H1 (cell line): ENCODE measurements around the gene ZNF722. TPM values are rescaled to one million over a fixed set of nuclear protein-coding genes. Genes with fewer than 3 reads are reported as not detected.

Source experiments
- CTCF ChIA-PET: fragments of 300-600 bp; sonication (Branson Sonifier 250); formaldehyde crosslinking; loops from one replicate; lab custom pipeline; 2021; ENCODE audit not compliant: partially characterized antibody; lab: Charles Lee
- POLR2A ChIA-PET: fragments of 300-600 bp; sonication (Branson Sonifier 250); formaldehyde crosslinking; loops from one replicate; lab custom pipeline; 2021; ENCODE audit warnings: inconsistent platforms; ENCODE audit not compliant: partially characterized antibody; lab: Charles Lee
- DNase-seq, 2 experiments: peaks; one replicate each; pipeline versions ENCODE4 v3.0.0 to v3.0.0-alpha.2; 2010 to 2022; ENCODE audit warnings: low spot score in 2 of 2, low read depth in 1 of 2, mixed read lengths in 1 of 2
- FAIRE-seq: peaks from 2 replicates; lab custom pipeline; 2011; peaks lifted over from hg19 to GRCh38; lab: Jason Lieb, UNC
- H2AFZ ChIP-seq: 2 replicates; pipeline ENCODE4 v1.8.1; 2012; ENCODE audit warnings: low read length, inconsistent platforms
- H2AK5ac ChIP-seq: 2 replicates; pipeline ENCODE4 v1.6.1; 2013; ENCODE audit warnings: low read depth, low read length
- H2BK120ac ChIP-seq: replicated peaks from 2 replicates; pipeline ENCODE3; 2013; ENCODE audit warnings: low read depth, low read length, inconsistent platforms
- H2BK12ac ChIP-seq: 2 replicates; pipeline ENCODE4 v1.6.1; 2013; ENCODE audit warnings: low read depth, low read length
- H2BK15ac ChIP-seq: 2 replicates; pipeline ENCODE4 v1.6.1; 2013; ENCODE audit warnings: low read length
- H2BK20ac ChIP-seq: 2 replicates; pipeline ENCODE4 v1.6.1; 2013; ENCODE audit warnings: low read length
- H2BK5ac ChIP-seq: 2 replicates; pipeline ENCODE4 v1.6.1; 2013; ENCODE audit warnings: low read depth, low read length
- H3K14ac ChIP-seq: 2 replicates; pipeline ENCODE4 v1.6.1; 2013; ENCODE audit warnings: inconsistent platforms; ENCODE audit not compliant: insufficient read length
- H3K18ac ChIP-seq: 2 replicates; pipeline ENCODE4 v1.6.1; 2013; ENCODE audit warnings: low read length; ENCODE audit errors: extremely low read depth
- H3K23ac ChIP-seq: 2 replicates; pipeline ENCODE4 v1.6.1; 2013; ENCODE audit warnings: inconsistent platforms; ENCODE audit not compliant: insufficient read length
- H3K23me2 ChIP-seq: 2 replicates; pipeline ENCODE4 v1.6.1; 2013; ENCODE audit warnings: low read depth, low read length
- H3K27ac ChIP-seq: 2 replicates; pipeline ENCODE4 v1.6.1; 2011; ENCODE audit warnings: low read depth, low read length, inconsistent platforms
- H3K27me3 ChIP-seq, 4 experiments: replicated peaks in 1 of 4; 1 replicate in 1 of 4; 2 replicates in 3 of 4; pipeline versions ENCODE4 v1.6.1 to v1.8.1; 2011 to 2013; ENCODE audit warnings: low read length in 3 of 4, mild to moderate bottlenecking in 3 of 4, inconsistent platforms in 2 of 4, mixed read lengths in 2 of 4, moderate library complexity in 1 of 4; ENCODE audit not compliant: control insufficient read depth in 3 of 4, insufficient read depth in 3 of 4; ENCODE audit errors: extremely low read depth in 1 of 4
- H3K36me3 ChIP-seq, 4 experiments: 2 replicates each; pipeline versions ENCODE4 v1.6.1 to v1.8.1; 2011 to 2013; ENCODE audit warnings: mild to moderate bottlenecking in 4 of 4, low read length in 3 of 4, moderate library complexity in 2 of 4, control low read depth in 1 of 4, inconsistent platforms in 1 of 4; ENCODE audit not compliant: insufficient read depth in 4 of 4, control insufficient read depth in 2 of 4
- H3K4ac ChIP-seq: replicated peaks from 2 replicates; pipeline ENCODE3; 2013; ENCODE audit warnings: low read length, low read depth, mixed read lengths, inconsistent platforms; ENCODE audit not compliant: insufficient read length
- H3K4me1 ChIP-seq, 4 experiments: replicated peaks in 1 of 4; 1 replicate in 1 of 4; 2 replicates in 3 of 4; pipeline versions ENCODE4 v1.6.1 to v1.8.1; 2011 to 2013; ENCODE audit warnings: low read length in 3 of 4, inconsistent platforms in 2 of 4, mixed read lengths in 1 of 4; ENCODE audit not compliant: insufficient read depth in 4 of 4, control insufficient read depth in 3 of 4
- H3K4me2 ChIP-seq, 2 experiments: 2 replicates each; pipeline versions ENCODE4 v1.6.1 to v1.8.1; 2011 to 2013; ENCODE audit warnings: low read depth in 2 of 2, low read length in 2 of 2, control low read depth in 1 of 2, inconsistent platforms in 1 of 2, mild to moderate bottlenecking in 1 of 2; ENCODE audit not compliant: insufficient read depth in 1 of 2
- H3K4me3 ChIP-seq, 4 experiments: fragments of 200-600, 300-600 bp in 1 of 4; sonication (generic), shearing (Covaris generic), sonication (Bioruptor Twin) in 1 of 4; 2 replicates each; pipeline versions ENCODE4 v1.5.1 to v1.8.1; 2011 to 2016; ENCODE audit warnings: low read length in 4 of 4, low read depth in 3 of 4, control low read depth in 2 of 4, inconsistent platforms in 2 of 4, mild to moderate bottlenecking in 2 of 4, mixed read lengths in 1 of 4, moderate library complexity in 1 of 4; ENCODE audit not compliant: insufficient read depth in 2 of 4; ENCODE audit errors: extremely low read depth in 1 of 4
- H3K56ac ChIP-seq: replicated peaks from 2 replicates; pipeline ENCODE3; 2013; ENCODE audit warnings: low read depth, mild to moderate bottlenecking, mixed read lengths, low read length, inconsistent platforms; ENCODE audit not compliant: insufficient read length
- H3K79me1 ChIP-seq: 2 replicates; pipeline ENCODE4 v1.6.1; 2013; ENCODE audit warnings: low read depth, low read length, control low read depth
- H3K79me2 ChIP-seq, 2 experiments: 2 replicates each; pipeline versions ENCODE4 v1.6.1 to v1.8.1; 2012 to 2013; ENCODE audit warnings: low read length in 2 of 2, mild to moderate bottlenecking in 2 of 2, inconsistent platforms in 1 of 2; ENCODE audit not compliant: insufficient read depth in 2 of 2, control insufficient read depth in 1 of 2
- H3K9ac ChIP-seq, 4 experiments: replicated peaks in 1 of 4; 1 replicate in 1 of 4; 2 replicates in 3 of 4; pipeline versions ENCODE4 v1.6.1 to v1.8.1; 2011 to 2013; ENCODE audit warnings: low read depth in 3 of 4, low read length in 3 of 4, control low read depth in 2 of 4, mild to moderate bottlenecking in 2 of 4, moderate library complexity in 2 of 4, inconsistent platforms in 1 of 4; ENCODE audit errors: extremely low read depth in 1 of 4
- H3K9me3 ChIP-seq, 2 experiments: 2 replicates each; pipeline versions ENCODE4 v1.6.1 to v1.8.1; 2012 to 2013; ENCODE audit warnings: mild to moderate bottlenecking in 2 of 2, moderate library complexity in 2 of 2, control low read depth in 1 of 2, inconsistent platforms in 1 of 2, low read depth in 1 of 2, low read length in 1 of 2, mixed read lengths in 1 of 2; ENCODE audit not compliant: insufficient read depth in 2 of 2
- H4K20me1 ChIP-seq, 2 experiments: replicated peaks in 1 of 2; 2 replicates each; pipeline versions ENCODE3 to v1.8.1; 2011 to 2013; ENCODE audit warnings: inconsistent platforms in 2 of 2, low read length in 2 of 2, mild to moderate bottlenecking in 1 of 2; ENCODE audit not compliant: insufficient read depth in 2 of 2, control insufficient read depth in 1 of 2
- H4K5ac ChIP-seq: 2 replicates; pipeline ENCODE4 v1.6.1; 2013; ENCODE audit warnings: low read length, low read depth, mixed read lengths, inconsistent platforms; ENCODE audit not compliant: insufficient read length
- H4K8ac ChIP-seq: 2 replicates; pipeline ENCODE4 v1.8.0; 2013; ENCODE audit warnings: mild to moderate bottlenecking, moderate library complexity, low read length, inconsistent platforms; ENCODE audit not compliant: insufficient read depth; ENCODE audit errors: extremely low read depth
- H4K91ac ChIP-seq: replicated peaks from 2 replicates; pipeline ENCODE3; 2013; ENCODE audit warnings: low read length, mixed read lengths, inconsistent platforms; ENCODE audit not compliant: insufficient read length
- ASH2L ChIP-seq: fragments of 200-600, 300-600 bp; sonication (generic); IDR thresholded peaks from one replicate; pipeline ENCODE4 v1.7.1; 2017; ENCODE audit warnings: low read length
- BACH1 ChIP-seq: IDR thresholded peaks from 2 replicates; pipeline ENCODE4 v1.6.1; 2012; ENCODE audit warnings: low read length, improper control_type of control experiment
- CEBPB ChIP-seq: IDR thresholded peaks from 2 replicates; pipeline ENCODE4 v1.6.1; 2012; ENCODE audit warnings: low read depth, low read length
- EP300 ChIP-seq, 2 experiments: IDR thresholded peaks; 1 replicate in 1 of 2; 2 replicates in 1 of 2; pipeline ENCODE4 v1.6.1; 2011 to 2012; ENCODE audit warnings: low read depth in 2 of 2, low read length in 2 of 2, mild to moderate bottlenecking in 2 of 2, borderline replicate concordance in 1 of 2, inconsistent platforms in 1 of 2, moderate library complexity in 1 of 2
- FOSL1 ChIP-seq: IDR thresholded peaks from 2 replicates; pipeline ENCODE4 v1.6.1; 2011; ENCODE audit warnings: mild to moderate bottlenecking, low read depth, low read length, moderate library complexity; ENCODE audit not compliant: insufficient read depth
- HDAC6 ChIP-seq: IDR thresholded peaks from one replicate; pipeline ENCODE4 v1.7.1; 2012; ENCODE audit warnings: low read depth, mild to moderate bottlenecking, inconsistent platforms, low read length, moderate library complexity
- MAFK ChIP-seq: IDR thresholded peaks from 2 replicates; pipeline ENCODE4 v1.6.1; 2012; ENCODE audit warnings: low read depth, mild to moderate bottlenecking, improper control_type of control experiment, low read length
- SAP30 ChIP-seq: fragments of 300-600 bp; sonication (generic); IDR thresholded peaks from 2 replicates; pipeline ENCODE4 v1.7.1; 2012; ENCODE audit warnings: low read length, moderate library complexity, mild to moderate bottlenecking, inconsistent platforms; ENCODE audit not compliant: insufficient read depth, insufficient replicate concordance
- ZNF274 ChIP-seq: IDR thresholded peaks from 2 replicates; pipeline ENCODE4 v1.7.0; 2012; ENCODE audit warnings: low read length, borderline replicate concordance; ENCODE audit errors: extremely low read depth
- WGBS, 2 experiments: shearing (Covaris generic) in 1 of 2; methylation state at CpG; one replicate each; pipeline versions ENCODE4 v1.1.6 to v1.1.7; 2013 to 2015; ENCODE audit warnings: low lambda C conversion rate in 2 of 2, mixed read lengths in 2 of 2, inconsistent platforms in 1 of 2, low coverage in 1 of 2, missing lambda C conversion rate in 1 of 2; ENCODE audit not compliant: insufficient replicate concordance in 2 of 2, insufficient coverage in 1 of 2, insufficient read length in 1 of 2; ENCODE audit errors: extremely low coverage in 1 of 2, missing lambda C conversion rate in 1 of 2; 5-methylcytosine and 5-hydroxymethylcytosine counted together
- polyA plus RNA-seq, 7 experiments: library from polyadenylated mRNA; depleted of rRNA in 3 of 7; stranded (reverse) in 5 of 7; unstranded in 2 of 7; fragments of >200 nt in 5 of 7; fragments of 200-250 nt in 2 of 7; gene quantifications; 1 replicate in 5 of 7; 2 replicates in 1 of 7; 4 replicates in 1 of 7; pipeline versions ENCODE4 v1.2.1 to v1.2.3, GENCODE V29; 2011 to 2013; ENCODE audit warnings: missing spikeins in 2 of 7, mixed read lengths in 2 of 7
- total RNA-seq: library from RNA; stranded (reverse); fragmentation: NEBNext Ultra II Directional; extraction: Animal tissue kit (Norgen Biotek cat#: 25700); gene quantifications from 2 replicates; pipeline ENCODE4 v1.2.1, GENCODE V29; 2021

The ZNF722 gene
- total and polyA plus RNA-seq, 2 of the 8 experiments (the other 6 are each of a cell fraction or from before 2014, with no cell fraction given): not detected

DNA sequence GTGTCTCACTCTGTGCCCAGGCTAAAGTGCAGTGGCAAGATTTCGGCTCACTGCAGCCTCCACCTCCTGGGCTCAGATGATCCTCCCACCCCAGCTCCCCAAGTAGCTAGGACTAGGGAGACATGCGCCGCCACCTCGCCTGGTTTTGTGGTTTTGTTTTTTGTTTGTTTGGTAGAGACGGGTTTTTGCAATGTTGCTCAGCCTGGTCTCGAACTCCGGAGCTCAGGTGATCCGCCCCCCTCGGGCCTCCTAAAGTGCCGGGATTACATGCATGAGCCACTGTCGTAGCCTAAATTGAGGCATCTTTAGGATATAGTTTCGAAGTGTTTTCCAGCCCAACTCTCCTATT is 47.4 kb downstream of the ZNF722 start:
- Histone ChIP-seq H2BK20ac (no peak overlapping the region), H2BK12ac (no peak overlapping the region), H3K18ac (no peak overlapping the region), H4K91ac (no peak overlapping the region), H2AFZ (no peak overlapping the region), H4K5ac (no peak overlapping the region), H3K79me2 (no peaks in the 10 kb centered on the region), H4K8ac (no peak overlapping the region), H3K36me3 (no peaks in the 10 kb centered on the region), H2AK5ac (no peak overlapping the region), H3K4me2 (no peak overlapping the region), H3K4me3 (no peak overlapping the region), H2BK15ac (no peak overlapping the region), H3K4ac (no peak overlapping the region), H3K9me3 (peaks cover 48 to 79% of the 10 kb centered on the region in 2 experiments), H3K27me3 (no peaks in the 10 kb centered on the region), H3K9ac (no peak overlapping the region), H3K23me2 (no peaks in the 10 kb centered on the region), H3K14ac (no peak overlapping the region), H3K4me1 (no peaks in the 10 kb centered on the region), H3K79me1 (no peaks in the 10 kb centered on the region), H3K23ac (no peak overlapping the region), H3K56ac (no peak overlapping the region), H2BK5ac (no peak overlapping the region), H2BK120ac (no peak overlapping the region), H4K20me1 (no peaks in the 10 kb centered on the region), H3K27ac (no peak overlapping the region)
- DNase-seq (no peak), FAIRE-seq (no peak)
- ChIA-PET POLR2A (no interaction called here), CTCF (no interaction called here)
- 90% methylated on average over 11 of the region's 12 CpGs; no CpG with 5 or more reads in 1 of the 2 experiments for WGBS, 2 experiments
- TF ChIP-seq ASH2L: no peak
- no peak for TF ChIP-seq HDAC6
- no peak for TF ChIP-seq BACH1
- TF ChIP-seq CEBPB: no peak
- TF ChIP-seq EP300 (IDR thresholded peaks at IDR 0.05; ENCODE audit: borderline replicate concordance in 1 of 2, low read depth in 2 of 2, low read length in 2 of 2): no peak
- TF ChIP-seq ZNF274: no peak
- TF ChIP-seq MAFK: no peak
- no peak for TF ChIP-seq FOSL1
- no peak for TF ChIP-seq SAP30
